Sigmoid colon (tissue), 7 donors: ENCODE measurements around the gene LLGL1. TPM values are rescaled to one million over a fixed set of nuclear protein-coding genes. Genes with fewer than 3 reads are reported as not detected.

ENCODE experiments used
- DNase-seq: peaks from one replicate; pipeline ENCODE4 v3.0.0-alpha.2; 2019
- H3K27ac ChIP-seq, 4 donors: fragments of 200-600 bp; sonication (generic); one replicate each; pipeline ENCODE4 v1.5.1; 2016 to 2019; ENCODE audit warnings: mild to moderate bottlenecking in 1 of 4
- H3K27me3 ChIP-seq, 3 donors: fragments of 200-600 bp; sonication (generic); one replicate each; pipeline ENCODE4 v1.5.1; 2019; ENCODE audit warnings: mild to moderate bottlenecking in 1 of 3
- H3K36me3 ChIP-seq, 4 donors: fragments of 200-600 bp; sonication (generic); one replicate each; pipeline ENCODE4 v1.5.1; 2016 to 2019
- H3K4me1 ChIP-seq, 4 donors: fragments of 200-600 bp; sonication (generic); one replicate each; pipeline ENCODE4 v1.5.1; 2017 to 2019
- H3K4me3 ChIP-seq, 4 donors: fragments of 200-600 bp; sonication (generic); one replicate each; pipeline ENCODE4 v1.5.1; 2017 to 2019; ENCODE audit warnings: mild to moderate bottlenecking in 2 of 4, moderate library complexity in 1 of 4
- H3K9me3 ChIP-seq, 4 donors: fragments of 200-600 bp in 3 of 4; sonication (generic) in 3 of 4; one replicate each; pipeline versions ENCODE4 v1.5.1 to v1.6.1; 2013 to 2019
- CTCF ChIP-seq, 4 experiments: fragments of 450-650 bp in 3 of 4; fragments of 200-600 bp in 1 of 4; IDR thresholded peaks; one replicate each; pipeline ENCODE4 v1.5.1; 2016 to 2019; ENCODE audit warnings: antibody characterized with exemption in 4 of 4, mild to moderate bottlenecking in 3 of 4, moderate library complexity in 2 of 4
- EP300 ChIP-seq, 4 donors: sonication (generic); formaldehyde crosslinking; IDR thresholded peaks; one replicate each; pipeline ENCODE4 v1.6.1; 2017; ENCODE audit warnings: antibody characterized with exemption in 4 of 4
- POLR2A ChIP-seq, 2 donors: fragments of 450-650 bp; IDR thresholded peaks; one replicate each; pipeline ENCODE4 v1.6.1; 2016; ENCODE audit warnings: antibody characterized with exemption in 2 of 2, mild to moderate bottlenecking in 2 of 2, moderate library complexity in 2 of 2
- POLR2AphosphoS5 ChIP-seq, 4 donors: sonication (generic); formaldehyde crosslinking; IDR thresholded peaks; one replicate each; pipeline ENCODE4 v1.6.1; 2017; ENCODE audit warnings: antibody characterized with exemption in 4 of 4
- WGBS, 2 donors: extraction: QIAGEN DNeasy Blood & Tissue Kit; methylation state at CpG; one replicate each; pipeline ENCODE4 v1.1.7; 2013; 5-methylcytosine and 5-hydroxymethylcytosine counted together
- intact Hi-C: fragments of 100-400 bp; cut with DNase I; formaldehyde crosslinking; loops from one replicate; pipeline ENCODE4 v1.15.1; 2023
- polyA plus RNA-seq, 3 donors: library from polyadenylated mRNA; stranded (reverse); fragments of 200-250 nt; gene quantifications; one replicate each; pipeline ENCODE4 v1.2.3, GENCODE V29; 2013
- total RNA-seq, 4 donors: library from RNA; depleted of rRNA; stranded (reverse); fragments of >200 nt; gene quantifications; one replicate each; pipeline ENCODE4 v1.1.0, GENCODE V29; 2016
- donor health status: healthy with polysubstance abuse.
- donor health status: Bipolar disorder and iron deficiency.
- donor health status: healthy.

Gene LLGL1
- total and polyA plus RNA-seq, 7 donors: 2.8 to 25.2 (median 16.8) TPM

- no peaks in the 10 kb centered on the region for H3K36me3 ChIP-seq
- TF ChIP-seq POLR2AphosphoS5 (IDR thresholded peaks at IDR 0.05) (peak; percentile 95 to 99 (median 96)), CTCF (IDR thresholded peaks at IDR 0.05) (no peak), POLR2A (IDR thresholded peaks at IDR 0.05) (peak; percentile 71 to 77)
- peak within 1 kb of the TSS; percentile 87 to 94 (median 92) for H3K4me3 ChIP-seq
- intact Hi-C loops: loop anchor here (2.0 to 10.0 kb wide), 4 partner anchors 41 to 499 kb away; partner anchors contain the start of genes DRG2, FLII, LLGL1 and RAI1
- H3K4me1 ChIP-seq: peaks cover 0 to 55% (median 51%) of the 10 kb centered on the region in 4 donors
- peak within 1 kb of the TSS; percentile 97 to 99 (median 98) for H3K27ac ChIP-seq
- WGBS, 2 donors: 0 to 1% methylated on average over 98 of the region's 98 CpGs
- H3K9me3 ChIP-seq: no peaks in the 10 kb centered on the region
- H3K27me3 ChIP-seq: no peaks in the 10 kb centered on the region
- peak; percentile 99 for DNase-seq
Observed at GRCh38 chr17:18183334-18184142, 41.9 kb upstream of the LLGL1 start, which contains the start of gene ALKBH5. ALKBH5 (plus strand) TSS chr17:18183828; CDS start chr17:18184244, 416 bp downstream.

DNA sequence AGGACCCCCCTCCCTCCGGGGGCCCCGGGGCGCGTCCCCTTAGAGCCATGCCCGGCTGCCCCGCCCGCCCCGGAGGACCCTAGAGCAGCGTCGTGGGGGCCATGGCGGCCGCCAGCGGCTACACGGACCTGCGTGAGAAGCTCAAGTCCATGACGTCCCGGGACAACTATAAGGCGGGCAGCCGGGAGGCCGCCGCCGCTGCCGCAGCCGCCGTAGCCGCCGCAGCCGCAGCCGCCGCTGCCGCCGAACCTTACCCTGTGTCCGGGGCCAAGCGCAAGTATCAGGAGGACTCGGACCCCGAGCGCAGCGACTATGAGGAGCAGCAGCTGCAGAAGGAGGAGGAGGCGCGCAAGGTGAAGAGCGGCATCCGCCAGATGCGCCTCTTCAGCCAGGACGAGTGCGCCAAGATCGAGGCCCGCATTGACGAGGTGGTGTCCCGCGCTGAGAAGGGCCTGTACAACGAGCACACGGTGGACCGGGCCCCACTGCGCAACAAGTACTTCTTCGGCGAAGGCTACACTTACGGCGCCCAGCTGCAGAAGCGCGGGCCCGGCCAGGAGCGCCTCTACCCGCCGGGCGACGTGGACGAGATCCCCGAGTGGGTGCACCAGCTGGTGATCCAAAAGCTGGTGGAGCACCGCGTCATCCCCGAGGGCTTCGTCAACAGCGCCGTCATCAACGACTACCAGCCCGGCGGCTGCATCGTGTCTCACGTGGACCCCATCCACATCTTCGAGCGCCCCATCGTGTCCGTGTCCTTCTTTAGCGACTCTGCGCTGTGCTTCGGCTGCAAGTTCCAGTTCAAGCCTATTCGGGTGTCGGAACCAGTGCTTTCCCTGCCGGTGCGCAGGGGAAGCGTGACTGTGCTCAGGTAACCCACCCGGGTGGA, 41.0 kb upstream of the LLGL1 start:
- peaks cover 0 to 63% (median 59%) of the 10 kb centered on the region in 4 donors for H3K4me1 ChIP-seq
- peak; percentile 88 for DNase-seq
- H3K27me3 ChIP-seq: no peaks in the 10 kb centered on the region
- TF ChIP-seq EP300 (IDR thresholded peaks at IDR 0.05): no peak
- TF ChIP-seq POLR2A (IDR thresholded peaks at IDR 0.05): peak in 1 of 2 donors; percentile 60
- peak; percentile 60 to 84 (median 72) for TF ChIP-seq POLR2AphosphoS5 (IDR thresholded peaks at IDR 0.05)
- 0% methylated on average over 92 of the region's 92 CpGs for WGBS, 2 donors
- H3K36me3 ChIP-seq: peaks cover 0 to 3% (median 0%) of the 10 kb centered on the region in 4 donors
- H3K4me3 ChIP-seq: peak overlapping the region; percentile 87 to 94 (median 92)
- no peaks in the 10 kb centered on the region for H3K9me3 ChIP-seq
- H3K27ac ChIP-seq: peak overlapping the region; percentile 97 to 99 (median 98)
- intact Hi-C loops: loop anchor here (5.0 to 10.0 kb wide), 4 partner anchors 32 to 500 kb away; partner anchors contain the start of genes DRG2, FLII and RAI1

- no peak for DNase-seq
- no peaks in the 10 kb centered on the region for H3K9me3 ChIP-seq
- H3K4me3 ChIP-seq: peak overlapping the region; percentile 87 to 94 (median 92)
- intact Hi-C loops: loop anchor here (5.0 to 10.0 kb wide), 2 partner anchors 33 to 501 kb away; partner anchors contain the start of gene RAI1
- peaks cover 0 to 73% (median 69%) of the 10 kb centered on the region in 4 donors for H3K4me1 ChIP-seq
- TF ChIP-seq CTCF (IDR thresholded peaks at IDR 0.05): no peak
- no peak for TF ChIP-seq EP300 (IDR thresholded peaks at IDR 0.05)
- peak in 2 of 4 donors; percentile 8 to 10 for TF ChIP-seq POLR2AphosphoS5 (IDR thresholded peaks at IDR 0.05)
- H3K27me3 ChIP-seq: no peaks in the 10 kb centered on the region
- H3K36me3 ChIP-seq: peaks cover 0 to 5% (median 0%) of the 10 kb centered on the region in 4 donors
- WGBS, 2 donors: 23 to 36% methylated on average over 3 of the region's 3 CpGs
- H3K27ac ChIP-seq: peak overlapping the region; percentile 97 to 99 (median 98)
Observed at GRCh38 chr17:18185391-18185790, 40.0 kb upstream of the LLGL1 start.

DNA sequence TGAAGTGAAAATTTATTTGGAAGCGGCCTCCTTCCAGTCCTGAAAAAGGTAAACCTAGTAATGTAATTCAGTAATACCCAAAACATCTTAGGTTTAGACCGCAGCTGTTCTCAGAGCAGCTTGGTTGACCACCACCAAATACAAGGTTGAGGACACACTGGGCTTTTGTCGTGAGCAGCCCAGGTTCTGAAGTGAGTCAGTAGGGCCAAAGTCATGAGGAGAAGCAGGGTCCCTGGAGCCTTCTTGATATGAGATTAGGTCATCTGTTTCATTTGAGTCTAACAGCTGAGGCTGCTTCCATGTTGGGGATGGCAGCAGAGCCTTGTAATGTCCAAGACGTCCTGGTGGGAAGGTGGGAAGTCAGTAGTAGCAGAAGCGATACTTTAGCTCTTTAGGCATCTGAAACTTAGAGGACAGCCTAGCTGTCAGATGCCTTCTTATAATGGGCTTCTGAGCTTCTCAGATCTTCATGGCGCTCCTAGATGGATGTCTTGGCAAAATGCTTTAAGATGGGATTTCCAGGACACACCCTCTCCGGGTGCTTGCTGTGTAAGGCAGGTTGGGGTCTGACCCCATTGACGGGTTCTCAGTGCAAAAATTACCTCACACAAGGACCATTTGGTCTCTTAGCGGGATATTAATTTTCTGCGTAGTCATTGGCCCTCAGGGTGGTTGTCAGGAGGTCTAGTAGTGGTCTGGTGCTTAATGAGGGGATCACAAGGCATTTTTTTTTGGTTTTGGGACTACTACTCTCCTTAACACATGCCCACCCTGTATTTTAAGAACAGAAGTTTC, 39.4 kb upstream of the LLGL1 start:
- Histone ChIP-seq H3K27ac (peak overlapping the region; percentile 97 to 99 (median 98)), H3K4me3 (peak overlapping the region; percentile 87 to 94 (median 92)), H3K27me3 (no peaks in the 10 kb centered on the region), H3K36me3 (peaks cover 0 to 5% (median 0%) of the 10 kb centered on the region in 4 donors), H3K9me3 (no peaks in the 10 kb centered on the region), H3K4me1 (peaks cover 0 to 79% (median 75%) of the 10 kb centered on the region in 4 donors)
- TF ChIP-seq POLR2A (IDR thresholded peaks at IDR 0.05): no peak
- no peak for TF ChIP-seq EP300 (IDR thresholded peaks at IDR 0.05)
- TF ChIP-seq POLR2AphosphoS5 (IDR thresholded peaks at IDR 0.05): no peak
- no peak for TF ChIP-seq CTCF (IDR thresholded peaks at IDR 0.05)
- no peak for DNase-seq
- WGBS, 2 donors: 65 to 69% methylated on average over 10 of the region's 10 CpGs
- intact Hi-C loops: loop anchor here (2.0 to 10.0 kb wide), 3 partner anchors 34 to 501 kb away; partner anchors contain the start of gene RAI1
